Nucleus accumbens (tissue), 56 donors: Measurements from ENCODE around the gene USH1C.

Source experiments
- DNase-seq, 56 donors: peaks; one replicate each; lab custom pipeline; 2025; lab: John Stamatoyannopoulos, UW

USH1C gene

GRCh38 chr11:17446482-17446881 lies 97.7 kb downstream of the USH1C start:
- peak in 2 of 56 donors; percentile 6 to 25 for DNase-seq

- no peak for DNase-seq
These were observed 98.9 kb downstream of the USH1C start for GRCh38 chr11:17445240-17445795.

DNA sequence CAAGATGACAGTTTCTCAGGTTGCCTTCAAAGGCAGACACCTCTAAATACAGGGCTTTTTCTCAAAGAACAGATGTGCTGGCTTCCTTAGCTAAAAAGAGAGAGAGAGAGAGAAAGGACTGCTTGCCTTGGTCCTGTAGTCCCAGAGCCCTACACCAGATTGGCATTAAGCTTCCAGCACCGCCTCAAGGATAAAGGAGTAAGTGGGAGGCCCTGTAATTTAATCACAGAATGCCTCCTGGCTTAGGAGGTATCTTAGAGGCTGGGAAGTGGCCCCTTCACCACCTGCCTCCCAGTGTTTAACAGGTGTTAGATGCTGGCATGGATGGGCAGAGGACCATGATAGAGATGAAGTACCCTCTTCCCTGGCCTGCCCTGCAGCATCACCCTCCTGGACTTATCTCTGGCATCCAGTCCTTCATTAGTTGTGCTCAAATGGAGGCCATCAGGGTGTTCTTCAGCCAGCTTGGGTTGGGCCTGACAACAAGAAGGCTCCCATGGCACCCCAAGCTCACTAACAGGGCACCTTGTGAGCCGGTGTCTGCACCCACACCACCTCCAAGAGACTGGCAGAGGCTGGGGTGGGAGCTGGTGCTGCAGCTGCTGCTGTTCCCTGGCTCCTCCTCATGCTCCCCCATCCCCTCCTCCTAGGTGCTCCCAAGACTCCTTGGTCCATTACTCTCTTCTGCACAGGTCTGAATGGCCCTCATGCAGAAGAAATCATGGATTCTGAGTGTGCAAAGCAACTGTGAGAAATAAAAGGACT lies 100.1 kb downstream of the USH1C start:
- DNase-seq = no peak
